Measurements from ENCODE around the gene FHAD1.
"Not testable (repeated sequence)": the region's sequence is repeated elsewhere in the genome, so short reads cannot be mapped to it uniquely, and the experiment has no call there.

The FHAD1 gene

GRCh38 chr1:15380601-15381508, 133.8 kb downstream of the FHAD1 start:
- no peak for TF ChIP-seq JUND (IDR thresholded peaks at IDR 0.05; ENCODE audit: low read depth)
- DNase-seq (ENCODE audit: low read depth in 1 of 2, low spot score in 1 of 2): no peak
- in situ Hi-C loops (cut with HindIII; ENCODE audit: low pct_unique_long_range_greater_than_20kb, low sequenced_read_pairs): no loop called here

GRCh38 chr1:15381805-15382204, 134.8 kb downstream of the FHAD1 start:
- TF ChIP-seq JUND (IDR thresholded peaks at IDR 0.05; ENCODE audit: low read depth): no peak
- DNase-seq (ENCODE audit: low read depth in 1 of 2, low spot score in 1 of 2): no peak
- in situ Hi-C loops (cut with HindIII; ENCODE audit: low pct_unique_long_range_greater_than_20kb, low sequenced_read_pairs): no loop called here

GRCh38 chr1:15382601-15383518, 135.8 kb downstream of the FHAD1 start:
- TF ChIP-seq JUND (IDR thresholded peaks at IDR 0.05; ENCODE audit: low read depth): no peak
- DNase-seq (ENCODE audit: low read depth in 1 of 2, low spot score in 1 of 2): no peak
- in situ Hi-C loops (cut with HindIII; ENCODE audit: low pct_unique_long_range_greater_than_20kb, low sequenced_read_pairs): no loop called here

DNA sequence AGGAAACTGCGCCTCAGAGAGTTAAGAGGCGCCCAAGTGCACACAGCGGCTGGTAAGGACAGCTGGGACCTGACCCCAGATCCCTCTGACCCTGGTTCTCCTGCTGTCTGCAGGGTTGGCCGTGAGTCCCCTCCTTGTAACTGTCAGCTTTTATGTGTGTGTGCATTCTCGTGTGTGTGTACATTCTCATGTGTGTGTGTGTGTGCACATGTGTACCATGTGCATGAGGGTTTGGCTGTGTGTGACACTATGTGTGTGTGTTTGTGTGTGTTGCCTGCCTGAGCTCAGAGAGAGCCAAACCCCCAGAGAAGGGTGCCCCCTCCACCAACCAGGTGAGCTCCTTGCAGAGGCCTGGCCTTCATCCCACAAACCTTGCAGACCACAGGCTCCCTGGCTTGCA, 136.8 kb downstream of the FHAD1 start:
- in situ Hi-C loops (cut with HindIII; ENCODE audit: low pct_unique_long_range_greater_than_20kb, low sequenced_read_pairs): no loop called here
- no peak for TF ChIP-seq JUND (IDR thresholded peaks at IDR 0.05; ENCODE audit: low read depth)
- DNase-seq (ENCODE audit: low read depth in 1 of 2, low spot score in 1 of 2): no peak

GRCh38 chr1:15384301-15384901, 137.4 kb downstream of the FHAD1 start:
- TF ChIP-seq JUND (IDR thresholded peaks at IDR 0.05; ENCODE audit: low read depth): no peak
- DNase-seq (ENCODE audit: low read depth in 1 of 2, low spot score in 1 of 2): no peak
- in situ Hi-C loops (cut with HindIII; ENCODE audit: low pct_unique_long_range_greater_than_20kb, low sequenced_read_pairs): no loop called here

GRCh38 chr1:15385420-15385819, 138.4 kb downstream of the FHAD1 start:
- TF ChIP-seq JUND (IDR thresholded peaks at IDR 0.05; ENCODE audit: low read depth): no peak
- no peak for DNase-seq (ENCODE audit: low read depth in 1 of 2, low spot score in 1 of 2)
- in situ Hi-C loops (cut with HindIII; ENCODE audit: low pct_unique_long_range_greater_than_20kb, low sequenced_read_pairs): no loop called here

DNA sequence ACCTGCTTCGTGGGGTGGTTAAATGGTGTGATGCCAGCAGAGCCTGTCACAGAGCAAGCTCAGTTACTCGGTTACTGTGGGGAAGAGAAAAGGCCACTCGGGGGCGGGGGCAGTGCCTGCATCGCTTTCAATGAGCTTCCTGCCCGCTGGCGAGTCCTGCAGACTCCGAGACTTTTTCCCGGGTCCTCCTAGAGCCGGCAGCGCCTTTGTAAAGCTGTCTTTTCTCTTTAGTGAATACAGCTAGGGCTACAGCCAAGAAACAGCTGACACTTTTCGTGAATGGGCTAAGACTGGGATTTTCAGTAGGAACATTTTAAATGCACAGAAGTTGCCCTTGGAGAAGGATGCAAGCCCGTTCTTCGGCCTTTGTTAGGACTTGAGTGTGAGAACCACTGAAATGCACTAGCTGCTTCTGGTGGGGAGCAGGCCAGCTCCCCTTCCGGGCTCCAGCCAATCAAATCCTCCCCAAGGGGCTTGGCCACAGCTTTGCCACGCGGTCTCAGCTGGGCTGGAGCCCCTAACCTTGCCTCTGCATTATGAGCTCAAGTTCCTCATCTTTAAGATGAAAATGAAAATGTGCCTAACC, 139.2 kb downstream of the FHAD1 start:
- in situ Hi-C loops (cut with HindIII; ENCODE audit: low pct_unique_long_range_greater_than_20kb, low sequenced_read_pairs): no loop called here
- no peak for TF ChIP-seq JUND (IDR thresholded peaks at IDR 0.05; ENCODE audit: low read depth)

GRCh38 chr1:15388201-15388880, 141.3 kb downstream of the FHAD1 start:
- TF ChIP-seq JUND (IDR thresholded peaks at IDR 0.05; ENCODE audit: low read depth): no peak
- in situ Hi-C loops (cut with HindIII; ENCODE audit: low pct_unique_long_range_greater_than_20kb, low sequenced_read_pairs): no loop called here
- no peak for DNase-seq (ENCODE audit: low read depth in 1 of 2, low spot score in 1 of 2)

More for the DNA sequence above, 139.2 kb downstream of the FHAD1 start:
- DNase-seq (ENCODE audit: low read depth in 1 of 2, low spot score in 1 of 2): no peak

GRCh38 chr1:15389828-15390227, 142.8 kb downstream of the FHAD1 start:
- in situ Hi-C loops (cut with HindIII; ENCODE audit: low pct_unique_long_range_greater_than_20kb, low sequenced_read_pairs); DNase-seq (ENCODE audit: low read depth in 1 of 2, low spot score in 1 of 2): not testable (repeated sequence)

- in situ Hi-C loops (cut with HindIII; ENCODE audit: low pct_unique_long_range_greater_than_20kb, low sequenced_read_pairs): no loop called here
- no peak for TF ChIP-seq JUND (IDR thresholded peaks at IDR 0.05; ENCODE audit: low read depth)
- DNase-seq (ENCODE audit: low read depth in 1 of 2, low spot score in 1 of 2): no peak
These were observed 143.6 kb downstream of the FHAD1 start for GRCh38 chr1:15390667-15391066.

GRCh38 chr1:15391366-15391765, 144.3 kb downstream of the FHAD1 start:
- no peak for DNase-seq (ENCODE audit: low read depth in 1 of 2, low spot score in 1 of 2)
- in situ Hi-C loops (cut with HindIII; ENCODE audit: low pct_unique_long_range_greater_than_20kb, low sequenced_read_pairs): no loop called here
- no peak for TF ChIP-seq JUND (IDR thresholded peaks at IDR 0.05; ENCODE audit: low read depth)
